Inflammatory macrophage treated with lipopolysaccharide for 4 hours (primary cell): ENCODE results near the gene TNFRSF4.
"Not testable (repeated sequence)": the region's sequence is repeated elsewhere in the genome, so short reads cannot be mapped to it uniquely, and the experiment has no call there.

Source experiments
- DNase-seq: peaks from one replicate; pipeline ENCODE4 v3.0.0-alpha.2; 2020

The TNFRSF4 gene

GRCh38 chr1:1179983-1180861 lies 33.7 kb downstream of the TNFRSF4 start:
- DNase-seq = no peak

GRCh38 chr1:1179346-1179982 lies 34.5 kb downstream of the TNFRSF4 start:
- DNase-seq = no peak

GRCh38 chr1:1178794-1179331 lies 35.1 kb downstream of the TNFRSF4 start:
- DNase-seq = no peak

- DNase-seq = no peak
These were observed 36.3 kb downstream of the TNFRSF4 start for GRCh38 chr1:1177452-1178206.

- no peak for DNase-seq
These were observed 37.0 kb downstream of the TNFRSF4 start for GRCh38 chr1:1176931-1177330.

GRCh38 chr1:1176063-1176761 lies 37.7 kb downstream of the TNFRSF4 start:
- DNase-seq = not testable (repeated sequence)

GRCh38 chr1:1175221-1176062 lies 38.5 kb downstream of the TNFRSF4 start:
- no peak for DNase-seq

- DNase-seq = no peak
These were observed 40.0 kb downstream of the TNFRSF4 start, which contains the start of gene TTLL10 for GRCh38 chr1:1173793-1174415. Gene TTLL10, plus strand, starts transcription at chr1:1173880. Its CDS starts 5,336 bp downstream, at chr1:1179216.

- DNase-seq = no peak
These were observed 40.7 kb downstream of the TNFRSF4 start for GRCh38 chr1:1173061-1173792.

GRCh38 chr1:1171546-1172340 lies 42.2 kb downstream of the TNFRSF4 start:
- DNase-seq = no peak

- no peak for DNase-seq
These were observed 42.8 kb downstream of the TNFRSF4 start for GRCh38 chr1:1171161-1171545.

- no peak for DNase-seq
These were observed 43.5 kb downstream of the TNFRSF4 start for GRCh38 chr1:1170215-1171091.

GRCh38 chr1:1169429-1170214 lies 44.3 kb downstream of the TNFRSF4 start:
- DNase-seq = no peak

- no peak for DNase-seq
These were observed 45.2 kb downstream of the TNFRSF4 start for GRCh38 chr1:1168451-1169411.

GRCh38 chr1:1167841-1168450 lies 46.0 kb downstream of the TNFRSF4 start:
- DNase-seq = no peak

GRCh38 chr1:1167398-1167821 lies 46.5 kb downstream of the TNFRSF4 start:
- DNase-seq = no peak
